GM21447 (cell line): ENCODE data around the gene TMEM86B.
"Not testable (repeated sequence)": the region's sequence is repeated elsewhere in the genome, so short reads cannot be mapped to it uniquely, and the experiment has no call there.

Source experiments
- ATAC-seq: cut with Tn5 transposase; IDR thresholded peaks from one replicate; pipeline ENCODE4 v1.9.1; 2021; ENCODE audit not compliant: unreplicated experiment

Gene TMEM86B

GRCh38 chr19:55223291-55224037 is 5.1 kb downstream of the TMEM86B start:
- ATAC-seq, result no peak

DNA sequence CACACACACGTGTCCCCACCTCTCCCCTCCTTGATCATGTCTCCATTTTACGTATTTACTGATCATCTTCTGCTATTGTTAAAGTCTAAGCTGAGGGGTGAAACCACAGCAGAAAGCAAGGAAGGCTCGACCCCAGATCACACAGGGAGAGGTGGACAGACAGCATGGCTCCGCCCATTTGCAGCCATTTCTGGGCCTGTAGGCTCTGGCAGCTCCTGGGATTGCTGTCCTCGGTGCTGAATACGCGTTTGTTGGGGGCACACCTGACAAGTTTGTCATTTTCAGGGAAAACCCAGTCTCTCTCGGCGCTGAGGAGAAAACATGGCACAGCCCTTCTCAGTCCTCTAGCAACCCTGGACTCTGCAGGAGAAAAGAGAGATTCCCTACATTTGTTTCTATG is 8.0 kb downstream of the TMEM86B start:
- no peak for ATAC-seq

DNA sequence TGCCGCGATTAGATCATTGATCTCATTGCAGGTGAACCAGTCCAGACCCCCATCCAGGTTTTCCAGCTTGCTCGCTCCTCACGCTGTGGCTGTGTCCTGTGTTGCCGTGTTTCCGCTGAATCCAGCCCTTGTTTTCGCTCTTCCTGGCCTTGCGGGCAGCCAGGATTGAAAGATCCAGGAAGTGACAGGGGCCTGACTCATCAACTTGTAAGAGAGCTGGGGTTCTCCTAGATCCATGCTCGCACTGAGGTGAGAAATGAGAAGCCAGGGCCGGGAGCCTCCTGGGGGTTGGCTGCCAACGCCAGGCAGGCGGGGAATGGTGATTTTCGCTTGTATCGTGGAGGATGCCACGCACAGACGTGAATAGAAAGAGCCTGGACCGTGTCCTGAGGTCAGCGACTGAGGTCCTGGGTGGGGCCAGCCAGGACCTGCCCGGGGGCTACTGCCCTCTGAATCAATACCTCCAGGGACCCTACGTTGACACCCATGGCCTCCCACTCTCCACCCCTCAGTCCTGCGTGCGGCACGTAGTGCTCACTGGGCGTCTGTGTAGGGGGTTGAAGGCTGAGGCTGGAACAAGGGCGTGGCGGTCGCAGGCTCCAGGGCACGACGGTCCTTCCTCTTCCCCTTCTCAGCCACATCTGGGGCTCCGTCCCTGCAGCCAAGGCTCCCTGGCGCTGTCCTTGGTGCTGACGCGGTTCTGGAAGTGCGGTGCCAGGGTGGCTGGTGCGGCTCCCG is 11.9 kb downstream of the TMEM86B start:
- ATAC-seq, result no peak

DNA sequence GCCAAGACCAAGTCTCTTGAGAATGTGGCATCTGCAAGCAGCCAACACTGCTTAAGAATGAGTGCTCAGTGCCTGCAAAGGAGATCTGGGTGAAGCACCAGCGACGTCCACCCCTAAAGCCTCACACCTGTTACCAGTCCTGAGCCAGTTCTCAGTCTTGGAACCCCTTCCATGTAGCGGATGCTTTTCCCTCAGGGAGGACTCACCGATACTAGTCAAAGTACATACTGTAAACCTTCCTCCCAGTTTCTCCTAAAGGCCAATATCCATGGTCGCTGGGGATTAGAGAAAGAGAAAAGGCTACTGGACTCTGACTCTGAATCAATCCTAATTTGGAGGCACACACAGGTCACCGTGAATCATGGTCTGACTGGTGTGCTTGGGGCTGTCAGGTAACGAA is 15.0 kb downstream of the TMEM86B start:
- no peak for ATAC-seq

- ATAC-seq, result no peak
Measured at GRCh38 chr19:55212447-55212846, 16.1 kb downstream of the TMEM86B start.

- ATAC-seq, result no peak
Measured at GRCh38 chr19:55209693-55210472, 18.7 kb downstream of the TMEM86B start.

DNA sequence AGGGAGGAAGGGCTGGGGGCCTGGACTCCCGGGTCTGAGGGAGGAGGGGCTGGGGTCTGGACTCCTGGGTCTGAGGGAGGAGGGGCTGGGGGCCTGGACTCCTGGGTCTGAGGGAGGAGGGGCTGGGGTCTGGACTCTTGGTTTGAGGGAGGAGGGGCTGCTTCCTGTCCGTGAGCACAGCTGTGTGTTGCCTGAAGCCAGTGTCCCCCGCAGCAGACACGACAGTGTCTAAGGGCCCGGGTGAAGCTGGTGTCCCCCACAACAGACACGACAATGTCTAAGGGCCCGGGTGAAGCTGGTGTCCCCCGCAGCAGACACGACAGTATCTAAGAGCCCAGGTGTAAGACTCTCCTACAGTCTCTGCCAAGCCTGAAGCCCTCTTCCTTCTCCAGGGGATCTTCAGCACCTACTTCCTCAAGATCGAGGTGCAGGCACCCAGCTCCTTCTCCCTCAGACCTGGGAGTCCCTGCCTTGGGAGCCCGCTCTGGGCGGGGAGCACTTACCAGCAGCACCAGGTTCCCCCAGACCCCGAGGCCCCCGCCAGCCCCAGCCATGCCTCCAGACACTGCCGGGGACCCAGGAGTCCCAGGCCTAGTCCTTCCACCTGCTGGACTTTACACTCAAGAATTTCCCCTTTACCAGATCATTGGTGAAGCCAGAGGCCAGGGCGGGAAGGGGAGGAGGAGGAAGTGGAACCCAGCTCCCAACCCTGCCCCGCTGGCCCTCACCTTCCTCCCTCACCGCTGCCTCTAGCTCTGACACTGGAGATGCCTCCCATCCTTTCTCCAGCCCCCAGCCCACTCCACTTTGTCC is 19.5 kb downstream of the TMEM86B start, which contains the start of gene PTPRH:
PTPRH (minus strand) TSS at position 622 of the 813 bp plus-strand sequence; CDS start at position 554, 68 bp downstream.
- no peak for ATAC-seq

- ATAC-seq, result no peak
Measured at GRCh38 chr19:55206664-55207500, 21.7 kb downstream of the TMEM86B start.

GRCh38 chr19:55202199-55202598 is 26.4 kb downstream of the TMEM86B start:
- ATAC-seq, result not testable (repeated sequence)

- no peak for ATAC-seq
Measured at GRCh38 chr19:55199620-55200204, 28.9 kb downstream of the TMEM86B start.

DNA sequence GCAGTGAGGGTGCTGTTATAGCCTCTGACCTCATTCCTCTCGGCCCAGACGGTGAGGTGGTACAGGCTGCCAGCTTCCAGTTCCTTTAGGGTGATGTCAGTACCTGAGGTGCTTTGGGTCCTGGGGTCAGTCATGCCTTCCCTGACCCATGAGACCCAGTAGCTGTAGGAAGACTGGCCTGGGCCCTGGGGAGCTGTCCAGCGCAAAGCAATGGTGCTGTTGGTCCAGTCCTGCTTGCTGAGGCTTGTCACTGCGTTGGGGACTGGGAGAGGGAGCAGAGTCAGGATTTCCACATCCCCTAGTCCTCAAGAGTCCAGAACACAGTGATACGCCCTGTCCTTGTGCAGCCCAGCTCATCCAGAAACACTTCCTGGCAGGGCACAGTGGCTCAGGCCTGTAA is 29.9 kb downstream of the TMEM86B start:
- no peak for ATAC-seq

- no peak for ATAC-seq
Measured at GRCh38 chr19:55197528-55197927, 31.0 kb downstream of the TMEM86B start.

DNA sequence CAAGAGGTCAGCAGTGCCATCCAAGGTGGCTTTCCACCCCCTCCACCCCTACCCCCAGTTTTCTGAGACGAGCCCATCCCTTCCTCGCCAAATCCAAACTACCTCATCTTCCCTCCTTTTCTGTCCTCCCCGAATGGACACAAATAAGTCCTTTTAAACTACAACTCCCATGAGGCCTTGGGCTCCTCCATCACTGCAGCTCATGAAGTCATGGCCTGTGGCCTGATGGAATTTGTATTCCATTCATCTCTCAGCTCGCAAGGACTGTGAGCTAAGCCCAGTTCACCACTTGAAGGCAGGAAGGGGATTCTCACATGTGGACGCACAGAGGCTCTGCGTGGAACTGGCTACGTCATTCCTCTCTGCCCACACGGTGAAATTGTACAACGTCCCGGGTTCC is 31.8 kb downstream of the TMEM86B start:
- no peak for ATAC-seq

DNA sequence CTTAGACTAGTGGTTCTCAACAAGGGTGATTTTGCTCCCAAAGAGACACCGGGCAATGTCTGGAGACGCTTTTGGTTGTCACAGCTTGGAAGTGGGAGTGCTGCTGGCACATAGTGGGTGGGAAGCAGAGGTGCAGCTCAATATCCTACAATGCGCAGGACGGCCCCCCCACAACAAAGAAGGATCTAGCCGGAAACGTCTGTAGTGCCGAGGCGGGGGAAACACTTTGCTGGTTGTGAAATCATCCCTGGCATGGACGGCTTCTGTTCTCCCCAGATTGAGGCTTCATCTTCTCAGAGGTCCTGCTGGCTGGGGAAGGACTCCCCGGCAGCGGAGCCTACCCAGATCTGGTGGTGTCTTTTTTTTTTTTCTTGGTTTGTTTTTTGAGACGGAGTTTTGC is 35.1 kb downstream of the TMEM86B start:
- ATAC-seq, result no peak

DNA sequence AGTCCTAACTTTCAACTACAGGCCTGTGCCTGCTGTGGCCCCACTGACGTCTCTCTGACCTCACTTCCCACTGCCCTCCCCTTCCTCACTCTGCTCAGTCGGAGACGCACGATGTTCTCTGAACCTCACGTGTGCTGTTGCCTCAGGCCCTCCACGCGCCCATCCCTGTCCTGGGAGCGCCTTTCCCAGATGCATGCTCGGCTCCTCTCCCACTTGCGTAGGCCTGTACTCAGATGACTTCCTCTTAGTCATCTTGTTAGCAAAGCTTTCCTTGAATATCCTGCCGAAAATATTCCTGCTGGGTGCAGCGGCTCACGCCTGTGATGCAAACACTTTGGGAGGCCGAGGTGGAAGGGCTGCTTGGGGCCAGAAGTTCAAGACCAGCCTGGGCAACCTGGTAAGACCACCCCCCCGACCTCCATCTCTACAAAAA is 39.1 kb downstream of the TMEM86B start:
- no peak for ATAC-seq

DNA sequence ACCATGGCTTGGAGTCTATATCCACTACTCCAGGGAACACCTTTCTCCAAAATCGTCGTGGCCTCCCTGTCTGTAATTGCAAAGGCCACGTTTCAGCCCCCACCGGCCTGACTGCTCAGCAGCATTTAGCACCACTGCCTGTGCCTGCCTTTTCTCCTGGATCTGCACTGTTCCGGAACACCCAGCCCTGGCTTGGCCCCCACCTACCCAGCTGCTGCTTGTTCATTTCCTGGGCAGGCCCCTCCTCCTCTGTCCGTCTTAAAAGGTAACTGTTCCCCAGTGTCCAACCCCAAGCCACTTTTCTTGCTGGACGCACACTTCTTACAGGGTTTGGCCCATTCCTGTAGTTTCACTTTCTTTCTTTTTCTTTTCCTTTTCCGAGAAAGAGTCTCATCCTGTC is 39.9 kb downstream of the TMEM86B start:
- ATAC-seq, result no peak

DNA sequence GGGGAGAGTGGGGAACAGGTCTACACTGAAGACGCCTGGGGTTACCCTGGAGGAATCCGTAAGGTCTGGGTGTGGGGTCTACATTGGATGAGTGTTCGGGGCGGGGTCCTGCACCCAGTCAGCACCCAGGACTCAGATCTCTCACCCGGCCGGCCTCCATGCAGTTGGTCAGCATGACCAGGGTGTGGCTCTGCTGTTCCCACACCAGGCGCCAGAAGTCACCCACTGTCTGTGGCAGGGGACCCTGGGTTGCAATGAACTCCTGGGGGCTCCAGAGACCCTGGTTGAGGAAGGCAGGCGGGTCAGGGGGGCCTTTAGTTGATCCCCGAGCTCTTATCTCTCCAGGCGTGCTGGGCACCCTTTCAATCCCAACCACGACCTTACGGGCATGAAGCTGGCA is 42.5 kb downstream of the TMEM86B start:
- ATAC-seq, result no peak

GRCh38 chr19:55181740-55182139 is 46.8 kb downstream of the TMEM86B start:
- no peak for ATAC-seq
